Ascending aorta (tissue), 2 donors: ENCODE results near the gene NTNG2. TPM values are rescaled to one million over a fixed set of nuclear protein-coding genes. Genes with fewer than 3 reads are reported as not detected.
A peak's percentile ranks its signal among the peaks of the same experiment; 100 is the strongest.

ENCODE experiments used
- DNase-seq, 2 donors: peaks; one replicate each; pipeline ENCODE4 v3.0.0-alpha.2; 2019; ENCODE audit warnings: low spot score in 2 of 2
- H3K27ac ChIP-seq, 2 donors: fragments of 200-600 bp; sonication (generic); one replicate each; pipeline ENCODE4 v1.5.1; 2016 to 2017; ENCODE audit warnings: mild to moderate bottlenecking in 1 of 2
- H3K27me3 ChIP-seq: fragments of 200-600 bp; sonication (generic); one replicate; pipeline ENCODE4 v1.5.1; 2017
- H3K36me3 ChIP-seq, 2 donors: fragments of 200-600 bp; sonication (generic); one replicate each; pipeline ENCODE4 v1.5.1; 2016
- H3K4me1 ChIP-seq, 2 donors: fragments of 200-600 bp; sonication (generic); one replicate each; pipeline ENCODE4 v1.5.1; 2016 to 2017; ENCODE audit warnings: mild to moderate bottlenecking in 1 of 2
- H3K4me3 ChIP-seq, 2 donors: fragments of 200-600 bp; sonication (generic); one replicate each; pipeline ENCODE4 v1.5.1; 2016 to 2017; ENCODE audit warnings: mild to moderate bottlenecking in 1 of 2
- H3K9me3 ChIP-seq, 2 donors: fragments of 200-600 bp; sonication (generic); one replicate each; pipeline ENCODE4 v1.5.1; 2016
- intact Hi-C: fragments of 100-400 bp; cut with DNase I; formaldehyde crosslinking; loops from one replicate; pipeline ENCODE4 v1.15.1; 2023
- total RNA-seq: library from RNA; depleted of rRNA; stranded (reverse); fragments of >200 nt; gene quantifications from one replicate; pipeline ENCODE4 v1.1.0, GENCODE V29; 2016
- TF ChIP-seq, protein P1 (sequence below), 3 experiments: fragments of 200-600 bp in 2 of 3; fragments of 450-650 bp in 1 of 3; sonication (generic) in 2 of 3; IDR thresholded peaks; one replicate each; pipeline ENCODE4 v1.5.1; 2016 to 2019; ENCODE audit warnings: antibody characterized with exemption in 3 of 3, mild to moderate bottlenecking in 1 of 3, moderate library complexity in 1 of 3

NTNG2 gene
- total RNA-seq, 1 donor from 2014 or later, result 5.9 TPM

DNA sequence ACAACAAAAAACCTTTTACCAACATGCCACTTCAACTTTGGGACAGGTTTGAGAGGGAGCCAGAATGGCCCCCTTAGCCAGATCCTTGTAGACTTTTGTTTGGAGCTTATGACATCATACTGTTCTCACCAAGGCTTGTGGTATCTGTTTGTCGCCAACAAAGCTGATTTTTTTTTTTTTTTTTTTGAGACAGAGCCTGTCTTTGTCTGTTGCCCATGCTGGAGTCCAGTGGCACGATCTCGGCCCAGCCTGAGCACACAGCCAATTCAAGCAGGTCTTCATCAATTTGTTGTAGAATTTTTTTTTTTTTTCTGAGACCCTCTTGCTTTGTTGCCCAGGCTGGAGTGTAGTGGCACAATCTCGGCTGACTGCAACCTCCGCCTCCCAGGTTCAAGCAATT lies 26.4 kb upstream of the NTNG2 start:
- Histone ChIP-seq H3K36me3 (no peaks in the 10 kb centered on the region), H3K9me3 (no peaks in the 10 kb centered on the region), H3K4me1 (no peaks in the 10 kb centered on the region), H3K4me3 (no peak overlapping the region), H3K27ac (no peak overlapping the region), H3K27me3 (no peaks in the 10 kb centered on the region)
- intact Hi-C loops, result no loop called here
- TF ChIP-seq, protein P1, sequence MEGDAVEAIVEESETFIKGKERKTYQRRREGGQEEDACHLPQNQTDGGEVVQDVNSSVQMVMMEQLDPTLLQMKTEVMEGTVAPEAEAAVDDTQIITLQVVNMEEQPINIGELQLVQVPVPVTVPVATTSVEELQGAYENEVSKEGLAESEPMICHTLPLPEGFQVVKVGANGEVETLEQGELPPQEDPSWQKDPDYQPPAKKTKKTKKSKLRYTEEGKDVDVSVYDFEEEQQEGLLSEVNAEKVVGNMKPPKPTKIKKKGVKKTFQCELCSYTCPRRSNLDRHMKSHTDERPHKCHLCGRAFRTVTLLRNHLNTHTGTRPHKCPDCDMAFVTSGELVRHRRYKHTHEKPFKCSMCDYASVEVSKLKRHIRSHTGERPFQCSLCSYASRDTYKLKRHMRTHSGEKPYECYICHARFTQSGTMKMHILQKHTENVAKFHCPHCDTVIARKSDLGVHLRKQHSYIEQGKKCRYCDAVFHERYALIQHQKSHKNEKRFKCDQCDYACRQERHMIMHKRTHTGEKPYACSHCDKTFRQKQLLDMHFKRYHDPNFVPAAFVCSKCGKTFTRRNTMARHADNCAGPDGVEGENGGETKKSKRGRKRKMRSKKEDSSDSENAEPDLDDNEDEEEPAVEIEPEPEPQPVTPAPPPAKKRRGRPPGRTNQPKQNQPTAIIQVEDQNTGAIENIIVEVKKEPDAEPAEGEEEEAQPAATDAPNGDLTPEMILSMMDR (IDR thresholded peaks at IDR 0.05), result no peak
- DNase-seq, result no peak

DNA sequence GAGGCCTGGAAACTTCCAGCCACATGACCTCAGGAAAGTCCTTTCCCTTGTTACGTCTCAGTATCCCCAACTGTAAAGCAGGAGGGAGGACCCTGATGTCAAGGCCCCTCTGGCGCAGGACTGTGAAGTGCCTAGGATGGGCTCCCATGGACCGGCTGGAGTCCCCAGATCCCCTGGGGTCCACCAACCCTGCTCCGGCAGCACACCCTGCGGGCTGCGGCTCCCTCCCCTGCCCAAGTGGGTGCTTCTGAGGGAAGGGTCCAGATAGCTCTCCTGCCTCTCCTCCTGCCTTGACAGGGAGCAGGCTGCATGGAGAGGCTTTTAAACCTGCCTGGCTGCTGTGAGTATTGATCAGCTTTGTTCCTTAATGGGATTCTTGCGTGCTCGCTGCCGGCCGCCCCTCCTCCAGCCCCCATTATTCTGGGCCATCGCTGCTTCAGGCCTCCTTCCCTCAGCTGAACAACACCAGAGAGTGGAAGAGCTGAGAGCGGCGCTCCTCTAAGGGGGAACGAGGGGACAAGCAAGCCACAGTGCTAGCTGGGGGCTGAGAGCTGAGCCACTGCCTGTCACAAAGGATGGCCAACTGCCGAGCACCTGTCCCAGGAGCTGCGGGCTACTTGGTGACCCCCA lies 25.6 kb upstream of the NTNG2 start:
- intact Hi-C loops, result no loop called here
- Histone ChIP-seq H3K36me3 (no peaks in the 10 kb centered on the region), H3K9me3 (no peaks in the 10 kb centered on the region), H3K27ac (no peak overlapping the region), H3K27me3 (no peaks in the 10 kb centered on the region), H3K4me1 (no peaks in the 10 kb centered on the region), H3K4me3 (no peak overlapping the region)
- TF ChIP-seq, protein P1 (IDR thresholded peaks at IDR 0.05), result no peak
- no peak for DNase-seq

DNA sequence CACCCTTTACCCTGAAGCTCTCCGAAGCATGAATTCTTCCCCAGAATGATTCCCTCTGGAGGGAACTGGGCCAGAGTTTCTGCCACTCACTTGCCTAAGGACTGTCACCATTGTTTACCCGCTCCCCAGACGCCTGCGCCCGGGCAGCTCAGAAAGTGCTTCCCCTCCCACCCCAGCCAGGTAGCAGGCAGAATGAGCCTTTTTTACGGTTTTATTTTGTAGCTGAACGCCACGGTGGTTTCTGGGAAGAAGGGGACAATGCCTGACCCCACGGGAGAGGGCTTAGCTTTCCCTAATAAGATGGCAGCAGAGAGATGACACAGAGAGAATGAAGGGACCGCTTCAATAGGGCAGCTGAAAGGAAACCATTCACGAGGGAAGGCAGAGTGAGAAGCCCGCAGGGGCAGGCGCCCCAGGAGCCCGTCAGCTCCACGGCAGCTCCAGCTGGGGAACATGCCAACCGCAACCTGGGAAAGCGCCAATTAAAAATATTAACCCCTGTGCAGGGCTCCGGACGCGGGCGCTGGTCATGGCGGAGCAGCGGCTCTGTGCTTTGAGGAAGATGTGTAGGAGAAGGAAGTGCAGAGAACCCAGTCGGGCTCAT lies 20.4 kb upstream of the NTNG2 start:
- H3K9me3 ChIP-seq, result no peaks in the 10 kb centered on the region
- H3K4me3 ChIP-seq, result peak overlapping the region; percentile 29 to 41
- H3K27ac ChIP-seq, result no peak overlapping the region
- no peaks in the 10 kb centered on the region for H3K27me3 ChIP-seq
- H3K4me1 ChIP-seq, result no peaks in the 10 kb centered on the region
- intact Hi-C loops, result no loop called here
- no peak for DNase-seq
- TF ChIP-seq, protein P1 (IDR thresholded peaks at IDR 0.05), result no peak
- H3K36me3 ChIP-seq, result no peaks in the 10 kb centered on the region

DNA sequence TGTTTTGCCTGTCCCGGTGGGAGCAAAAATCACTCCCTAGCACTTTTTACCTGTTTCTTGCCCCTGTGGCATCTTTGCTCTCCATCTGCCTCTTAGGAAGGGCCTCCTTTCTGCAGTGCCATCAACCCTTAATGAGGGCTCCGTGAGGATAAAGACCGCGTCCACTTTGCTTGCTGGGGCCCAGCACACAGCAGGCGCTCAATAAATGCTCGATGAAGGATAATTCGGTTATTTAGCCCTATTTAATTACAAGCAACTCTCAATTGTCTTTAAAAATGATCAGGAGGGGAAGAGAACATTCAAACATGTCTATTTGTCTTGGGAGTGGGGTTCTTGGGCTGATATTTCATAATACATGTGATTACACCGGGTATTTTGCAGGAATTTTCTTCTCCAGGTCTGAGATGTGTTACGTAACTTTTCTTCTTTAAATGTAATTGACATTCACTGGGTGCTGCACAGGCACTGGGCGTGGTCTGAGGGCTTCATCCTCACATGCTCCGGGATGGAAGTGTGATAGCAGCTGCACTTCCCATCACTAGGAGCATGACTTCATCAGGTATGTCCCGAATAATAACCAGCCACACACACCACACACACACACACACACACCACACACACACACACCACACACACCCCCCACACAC lies 19.8 kb upstream of the NTNG2 start:
- intact Hi-C loops, result no loop called here
- Histone ChIP-seq H3K9me3 (no peaks in the 10 kb centered on the region), H3K27ac (no peak overlapping the region), H3K36me3 (no peaks in the 10 kb centered on the region), H3K4me1 (no peaks in the 10 kb centered on the region), H3K27me3 (no peaks in the 10 kb centered on the region), H3K4me3 (peak overlapping the region in 1 of 2 donors; percentile 41)
- TF ChIP-seq, protein P1 (IDR thresholded peaks at IDR 0.05), result no peak
- DNase-seq, result no peak

DNA sequence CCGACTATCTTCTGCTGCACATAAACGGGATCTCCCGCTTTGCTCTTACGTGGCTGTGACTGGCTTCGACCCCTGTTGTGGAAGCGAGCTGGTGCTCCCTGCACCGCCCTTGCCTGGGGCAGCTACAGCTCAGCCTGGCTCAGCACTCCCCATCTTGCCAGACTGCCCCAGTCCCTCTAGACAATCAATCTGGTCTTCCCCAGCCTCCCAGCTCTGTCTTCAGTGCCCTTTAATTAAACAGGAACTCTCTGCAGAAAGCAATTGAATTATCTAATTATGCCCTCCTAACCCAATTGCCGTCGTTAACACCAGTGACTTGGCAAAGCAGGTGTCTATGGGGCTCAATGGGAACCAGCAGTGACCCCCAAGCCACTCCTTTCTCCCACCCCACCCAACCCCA lies 18.9 kb upstream of the NTNG2 start:
- Histone ChIP-seq H3K4me1 (no peaks in the 10 kb centered on the region), H3K9me3 (no peaks in the 10 kb centered on the region), H3K4me3 (no peak overlapping the region), H3K27me3 (no peaks in the 10 kb centered on the region), H3K27ac (no peak overlapping the region), H3K36me3 (no peaks in the 10 kb centered on the region)
- TF ChIP-seq, protein P1 (IDR thresholded peaks at IDR 0.05), result no peak
- no peak for DNase-seq
- intact Hi-C loops, result no loop called here
